HepG2 (cell line): ENCODE data around the gene REELD1.

Source experiments
- MAFG ChIP-seq: sonication (generic); formaldehyde crosslinking; IDR thresholded peaks from 2 replicates; pipeline ENCODE4 v1.5.1; 2020; ENCODE audit warnings: mild to moderate bottlenecking, missing genetic modification reagents
- ZNF138 ChIP-seq: sonication (generic); formaldehyde crosslinking; IDR thresholded peaks from 2 replicates; pipeline ENCODE4 v1.5.0; 2020; ENCODE audit warnings: mild to moderate bottlenecking, low read depth, missing genetic modification reagents

DNA sequence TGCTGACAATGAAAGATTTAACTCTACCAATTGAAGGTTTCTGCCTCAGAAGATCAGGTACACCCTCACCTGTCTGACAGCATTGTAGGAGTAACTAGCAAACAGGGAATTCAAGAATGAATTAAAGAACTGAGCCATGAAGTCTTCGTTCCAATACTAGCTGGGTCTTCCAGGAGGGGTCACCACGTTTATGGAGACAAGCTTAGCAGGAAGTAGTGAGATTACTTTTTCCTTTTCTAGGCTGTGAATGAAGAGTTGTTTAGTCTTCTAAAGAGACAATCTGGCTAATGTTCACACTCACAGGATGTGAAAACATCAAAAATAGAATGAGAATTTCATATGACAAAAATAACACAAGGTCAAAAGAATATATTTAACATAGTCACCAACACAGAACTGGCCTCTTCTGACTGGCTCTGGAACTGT, 54.9 kb downstream of the REELD1 start:
- TF ChIP-seq MAFG (CRISPR knock-in tag) (no peak), ZNF138 (no peak)
